ENCODE data around the gene CASP7.

GRCh38 chr10:113775686-113776294 is 96.1 kb downstream of the CASP7 start:
- no peak for TF ChIP-seq CTCF (IDR thresholded peaks at IDR 0.05)
- no peak for TF ChIP-seq PREB (CRISPR knock-in tag; IDR thresholded peaks at IDR 0.05; ENCODE audit: borderline replicate concordance)
- TF ChIP-seq CBFB (CRISPR knock-in tag; IDR thresholded peaks at IDR 0.05; ENCODE audit: low read depth) = no peak
- TF ChIP-seq FOXJ3 (CRISPR knock-in tag; IDR thresholded peaks at IDR 0.05; ENCODE audit: borderline replicate concordance) = no peak
- TF ChIP-seq ZNF121 (CRISPR knock-in tag; IDR thresholded peaks at IDR 0.05) = no peak
- TF ChIP-seq, protein P1, sequence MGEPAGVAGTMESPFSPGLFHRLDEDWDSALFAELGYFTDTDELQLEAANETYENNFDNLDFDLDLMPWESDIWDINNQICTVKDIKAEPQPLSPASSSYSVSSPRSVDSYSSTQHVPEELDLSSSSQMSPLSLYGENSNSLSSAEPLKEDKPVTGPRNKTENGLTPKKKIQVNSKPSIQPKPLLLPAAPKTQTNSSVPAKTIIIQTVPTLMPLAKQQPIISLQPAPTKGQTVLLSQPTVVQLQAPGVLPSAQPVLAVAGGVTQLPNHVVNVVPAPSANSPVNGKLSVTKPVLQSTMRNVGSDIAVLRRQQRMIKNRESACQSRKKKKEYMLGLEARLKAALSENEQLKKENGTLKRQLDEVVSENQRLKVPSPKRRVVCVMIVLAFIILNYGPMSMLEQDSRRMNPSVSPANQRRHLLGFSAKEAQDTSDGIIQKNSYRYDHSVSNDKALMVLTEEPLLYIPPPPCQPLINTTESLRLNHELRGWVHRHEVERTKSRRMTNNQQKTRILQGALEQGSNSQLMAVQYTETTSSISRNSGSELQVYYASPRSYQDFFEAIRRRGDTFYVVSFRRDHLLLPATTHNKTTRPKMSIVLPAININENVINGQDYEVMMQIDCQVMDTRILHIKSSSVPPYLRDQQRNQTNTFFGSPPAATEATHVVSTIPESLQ (CRISPR knock-in tag; IDR thresholded peaks at IDR 0.05) = no peak
- TF ChIP-seq, protein P2, sequence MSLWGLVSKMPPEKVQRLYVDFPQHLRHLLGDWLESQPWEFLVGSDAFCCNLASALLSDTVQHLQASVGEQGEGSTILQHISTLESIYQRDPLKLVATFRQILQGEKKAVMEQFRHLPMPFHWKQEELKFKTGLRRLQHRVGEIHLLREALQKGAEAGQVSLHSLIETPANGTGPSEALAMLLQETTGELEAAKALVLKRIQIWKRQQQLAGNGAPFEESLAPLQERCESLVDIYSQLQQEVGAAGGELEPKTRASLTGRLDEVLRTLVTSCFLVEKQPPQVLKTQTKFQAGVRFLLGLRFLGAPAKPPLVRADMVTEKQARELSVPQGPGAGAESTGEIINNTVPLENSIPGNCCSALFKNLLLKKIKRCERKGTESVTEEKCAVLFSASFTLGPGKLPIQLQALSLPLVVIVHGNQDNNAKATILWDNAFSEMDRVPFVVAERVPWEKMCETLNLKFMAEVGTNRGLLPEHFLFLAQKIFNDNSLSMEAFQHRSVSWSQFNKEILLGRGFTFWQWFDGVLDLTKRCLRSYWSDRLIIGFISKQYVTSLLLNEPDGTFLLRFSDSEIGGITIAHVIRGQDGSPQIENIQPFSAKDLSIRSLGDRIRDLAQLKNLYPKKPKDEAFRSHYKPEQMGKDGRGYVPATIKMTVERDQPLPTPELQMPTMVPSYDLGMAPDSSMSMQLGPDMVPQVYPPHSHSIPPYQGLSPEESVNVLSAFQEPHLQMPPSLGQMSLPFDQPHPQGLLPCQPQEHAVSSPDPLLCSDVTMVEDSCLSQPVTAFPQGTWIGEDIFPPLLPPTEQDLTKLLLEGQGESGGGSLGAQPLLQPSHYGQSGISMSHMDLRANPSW (CRISPR knock-in tag; conservative IDR thresholded peaks at IDR 0.05; ENCODE audit: low read depth) = no peak
- no peak for TF ChIP-seq SMAD4 (CRISPR knock-in tag; IDR thresholded peaks at IDR 0.05)
- no peak for TF ChIP-seq JUN (CRISPR knock-in tag; IDR thresholded peaks at IDR 0.05)
- TF ChIP-seq ELF4 (CRISPR knock-in tag; IDR thresholded peaks at IDR 0.05; ENCODE audit: low read depth) = no peak
- no peak for TF ChIP-seq NFYB (CRISPR knock-in tag; conservative IDR thresholded peaks at IDR 0.05; ENCODE audit: low read depth)
